Vagina (tissue), 2 donors: ENCODE results near the gene KYAT1.

Source experiments
- CTCF ChIP-seq, 3 experiments: fragments of 450-650 bp in 2 of 3; fragments of 200-600 bp in 1 of 3; sonication (generic) in 1 of 3; IDR thresholded peaks; one replicate each; pipeline ENCODE4 v1.5.1; 2017 to 2019; ENCODE audit warnings: antibody characterized with exemption in 3 of 3, mild to moderate bottlenecking in 2 of 3, moderate library complexity in 2 of 3
- POLR2A ChIP-seq, 2 donors: fragments of 450-650 bp; IDR thresholded peaks; one replicate each; pipeline ENCODE4 v1.6.1; 2017; ENCODE audit warnings: antibody characterized with exemption in 2 of 2, mild to moderate bottlenecking in 2 of 2, moderate library complexity in 2 of 2
- POLR2AphosphoS5 ChIP-seq, 2 donors: sonication (generic); formaldehyde crosslinking; IDR thresholded peaks; one replicate each; pipeline ENCODE4 v1.9.0; 2017; ENCODE audit warnings: antibody characterized with exemption in 2 of 2, mild to moderate bottlenecking in 2 of 2, low read depth in 1 of 2; ENCODE audit not compliant: insufficient read depth in 1 of 2

GRCh38 chr9:128891321-128892220 is 9.8 kb upstream of the KYAT1 start:
- TF ChIP-seq POLR2A (IDR thresholded peaks at IDR 0.05) (no peak), CTCF (IDR thresholded peaks at IDR 0.05) (no peak), POLR2AphosphoS5 (IDR thresholded peaks at IDR 0.05; ENCODE audit: insufficient read depth in 1 of 2, low read depth in 1 of 2) (no peak)
